Stimulated activated naive B cell treated with anti-CD40 and anti-IgM and Interleukin-4, amounts not matched to agents 10 μg/mL and 1 μg/mL and 100 μg/mL, for 72 hours (primary cell): ENCODE data around the gene FOXD4L6.
"Not testable (repeated sequence)": the region's sequence is repeated elsewhere in the genome, so short reads cannot be mapped to it uniquely, and the experiment has no call there.

Experiments
- ATAC-seq, 2 donors: fragments of 150-1000 bp; cut with Tn5 transposase; replicated peaks; 2 replicates each; pipeline ENCODE4 v1.10.0; 2021; ENCODE audit warnings: moderate library complexity in 1 of 2
- DNase-seq: peaks from one replicate; pipeline ENCODE4 v3.0.0; 2021
- H3K27ac Mint-ChIP-seq: one replicate; pipeline ENCODE4 v1.8.0; 2022; ENCODE audit warnings: mild to moderate bottlenecking, mixed read lengths
- H3K27me3 Mint-ChIP-seq, 2 donors: one replicate each; pipeline ENCODE4 v1.8.0; 2022; ENCODE audit warnings: mixed read lengths in 2 of 2
- H3K36me3 Mint-ChIP-seq, 2 donors: one replicate each; pipeline ENCODE4 v1.8.0; 2022; ENCODE audit warnings: mixed read lengths in 2 of 2, mild to moderate bottlenecking in 1 of 2
- H3K4me1 Mint-ChIP-seq, 2 donors: one replicate each; pipeline ENCODE4 v1.8.0; 2022; ENCODE audit warnings: mixed read lengths in 2 of 2, mild to moderate bottlenecking in 1 of 2
- H3K4me3 Mint-ChIP-seq, 2 donors: one replicate each; pipeline ENCODE4 v1.8.0; 2022; ENCODE audit warnings: mild to moderate bottlenecking in 2 of 2, mixed read lengths in 2 of 2, moderate library complexity in 1 of 2
- H3K9me3 Mint-ChIP-seq, 2 donors: one replicate each; pipeline ENCODE4 v1.8.0; 2022; ENCODE audit warnings: mixed read lengths in 2 of 2, mild to moderate bottlenecking in 1 of 2

Gene FOXD4L6

GRCh38 chr9:41110913-41111312 lies 17.6 kb downstream of the FOXD4L6 start:
- not testable (repeated sequence) for DNase-seq

GRCh38 chr9:41109253-41109652 lies 19.2 kb downstream of the FOXD4L6 start:
- H3K4me1 Mint-ChIP-seq, H3K27ac Mint-ChIP-seq, H3K36me3 Mint-ChIP-seq, H3K9me3 Mint-ChIP-seq, H3K4me3 Mint-ChIP-seq, DNase-seq: not testable (repeated sequence)
- peak; percentile 39 to 51 for ATAC-seq
- H3K27me3 Mint-ChIP-seq: peaks cover 4 to 12% of the 10 kb centered on the region in 2 donors

More at GRCh38 chr9:41110913-41111312, 17.6 kb downstream of the FOXD4L6 start:
- H3K9me3 Mint-ChIP-seq, ATAC-seq, H3K27ac Mint-ChIP-seq, H3K36me3 Mint-ChIP-seq, H3K4me3 Mint-ChIP-seq, H3K4me1 Mint-ChIP-seq: not testable (repeated sequence)
- H3K27me3 Mint-ChIP-seq: peaks cover 4 to 12% of the 10 kb centered on the region in 2 donors

- H3K27ac Mint-ChIP-seq, H3K27me3 Mint-ChIP-seq, H3K4me1 Mint-ChIP-seq, ATAC-seq, H3K36me3 Mint-ChIP-seq, H3K4me3 Mint-ChIP-seq, DNase-seq, H3K9me3 Mint-ChIP-seq: not testable (repeated sequence)
Observed at GRCh38 chr9:41108816-41109215, 19.7 kb downstream of the FOXD4L6 start.

- ATAC-seq, H3K9me3 Mint-ChIP-seq, H3K27me3 Mint-ChIP-seq, DNase-seq, H3K36me3 Mint-ChIP-seq, H3K27ac Mint-ChIP-seq, H3K4me3 Mint-ChIP-seq, H3K4me1 Mint-ChIP-seq: not testable (repeated sequence)
Observed at GRCh38 chr9:41106472-41107116, 21.9 kb downstream of the FOXD4L6 start.

DNA sequence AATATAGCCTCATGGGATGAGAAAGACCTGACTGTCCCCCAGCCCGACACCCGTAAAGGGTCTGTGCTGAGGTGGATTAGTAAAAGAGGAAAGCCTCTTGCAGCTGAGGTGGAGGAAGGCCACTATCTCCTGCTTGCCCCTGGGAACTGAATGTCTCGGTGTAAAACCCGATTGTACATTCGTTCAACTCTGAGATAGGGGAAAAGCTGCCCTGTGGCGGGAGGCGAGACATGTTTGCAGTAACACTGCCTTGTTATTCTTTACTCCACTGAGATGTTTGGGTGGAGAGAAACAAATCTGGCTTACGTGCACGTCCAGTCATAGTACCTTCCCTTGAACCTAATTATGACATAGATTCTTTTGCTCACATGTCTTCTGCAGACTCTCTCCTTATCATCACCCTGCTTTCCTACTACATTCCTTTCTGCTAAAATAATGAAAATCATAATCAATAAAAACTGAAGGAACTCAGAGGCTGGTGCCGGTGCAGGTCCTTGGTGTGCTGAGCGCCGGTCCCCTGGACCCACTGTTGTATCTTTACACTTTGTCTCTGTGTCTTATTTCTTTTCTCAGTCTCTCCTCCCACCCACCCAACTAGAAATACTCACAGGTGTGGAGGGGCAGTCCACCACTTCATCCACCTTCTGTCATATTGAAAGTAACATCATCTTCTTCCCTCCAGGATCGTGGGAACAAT lies 22.8 kb downstream of the FOXD4L6 start:
- not testable (repeated sequence) for ATAC-seq, H3K4me3 Mint-ChIP-seq, H3K4me1 Mint-ChIP-seq, H3K36me3 Mint-ChIP-seq, DNase-seq, H3K9me3 Mint-ChIP-seq, H3K27ac Mint-ChIP-seq, H3K27me3 Mint-ChIP-seq

DNA sequence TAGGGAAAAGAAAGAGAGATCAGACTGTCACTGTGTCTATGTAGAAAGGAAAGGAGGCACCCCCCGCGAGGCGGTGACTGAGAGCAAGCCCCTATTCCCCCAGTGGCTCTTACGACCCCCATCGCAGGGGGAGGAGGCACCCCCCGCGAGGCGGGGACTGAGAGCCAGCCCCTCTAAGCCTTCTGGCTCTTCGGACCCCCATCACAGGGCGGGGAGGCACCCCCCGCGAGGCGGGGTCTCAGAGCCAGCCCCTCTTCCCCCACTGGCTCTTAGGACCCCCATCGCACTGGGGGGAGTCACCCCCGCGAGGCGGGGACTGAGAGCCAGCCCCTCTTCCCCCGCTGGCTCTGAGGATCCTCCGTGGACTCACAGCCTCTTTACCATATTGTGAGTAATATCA lies 23.9 kb downstream of the FOXD4L6 start:
- not testable (repeated sequence) for H3K27me3 Mint-ChIP-seq, H3K27ac Mint-ChIP-seq, ATAC-seq

DNA sequence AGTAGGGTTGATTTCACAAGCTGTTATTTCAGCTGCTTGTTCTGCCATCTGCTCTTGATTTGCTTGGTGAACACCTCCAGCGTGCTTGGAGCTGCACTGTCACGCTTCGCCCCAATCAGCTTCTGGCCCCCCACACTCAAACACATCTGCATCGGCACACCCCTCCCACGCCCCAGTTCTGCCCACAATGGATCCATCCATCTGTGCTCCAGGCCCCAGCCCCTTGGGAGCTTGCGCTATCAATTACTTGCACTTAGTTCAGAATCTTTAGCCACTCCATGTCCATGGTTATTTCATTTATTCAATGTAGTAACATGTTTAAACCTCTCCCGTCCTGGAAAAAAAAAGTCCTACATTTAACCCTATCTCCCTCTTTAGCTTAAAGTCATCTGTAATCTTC lies 28.0 kb downstream of the FOXD4L6 start:
- not testable (repeated sequence) for H3K4me3 Mint-ChIP-seq, ATAC-seq, H3K27ac Mint-ChIP-seq, H3K9me3 Mint-ChIP-seq, H3K27me3 Mint-ChIP-seq, H3K36me3 Mint-ChIP-seq, H3K4me1 Mint-ChIP-seq, DNase-seq

More for the DNA sequence above, 23.9 kb downstream of the FOXD4L6 start:
- H3K36me3 Mint-ChIP-seq, H3K4me1 Mint-ChIP-seq, DNase-seq, H3K4me3 Mint-ChIP-seq, H3K9me3 Mint-ChIP-seq: not testable (repeated sequence)

DNA sequence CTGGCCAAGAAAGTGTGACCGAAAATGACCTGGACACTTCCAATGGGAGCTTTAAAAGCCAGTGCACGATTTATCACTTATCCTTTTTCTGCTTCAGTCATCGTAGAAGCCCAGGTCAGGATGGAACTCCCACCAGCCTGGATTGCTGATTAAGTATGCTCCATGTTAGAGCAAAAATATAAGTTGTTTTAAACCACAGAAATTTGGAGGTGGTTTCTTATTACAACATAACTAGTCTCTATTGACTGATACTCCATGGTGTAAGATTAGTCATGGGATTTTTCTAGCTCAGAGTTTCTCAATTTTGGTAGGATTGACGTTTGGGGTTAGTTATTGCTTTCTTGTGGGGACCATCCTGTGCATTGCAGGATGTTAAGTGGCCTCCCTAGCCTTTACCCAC lies 29.7 kb downstream of the FOXD4L6 start:
- not testable (repeated sequence) for H3K4me3 Mint-ChIP-seq, H3K36me3 Mint-ChIP-seq, ATAC-seq, DNase-seq, H3K27ac Mint-ChIP-seq, H3K9me3 Mint-ChIP-seq, H3K4me1 Mint-ChIP-seq
- H3K27me3 Mint-ChIP-seq: peaks cover 3 to 12% of the 10 kb centered on the region in 2 donors

GRCh38 chr9:41095060-41095459 lies 33.4 kb downstream of the FOXD4L6 start:
- not testable (repeated sequence) for ATAC-seq, H3K9me3 Mint-ChIP-seq

GRCh38 chr9:41094010-41094773 lies 34.3 kb downstream of the FOXD4L6 start:
- peaks cover 0 to 12% of the 10 kb centered on the region in 2 donors for H3K27me3 Mint-ChIP-seq

More at GRCh38 chr9:41095060-41095459, 33.4 kb downstream of the FOXD4L6 start:
- not testable (repeated sequence) for DNase-seq, H3K36me3 Mint-ChIP-seq, H3K4me1 Mint-ChIP-seq, H3K27ac Mint-ChIP-seq, H3K4me3 Mint-ChIP-seq
- peaks cover 0 to 12% of the 10 kb centered on the region in 2 donors for H3K27me3 Mint-ChIP-seq

DNA sequence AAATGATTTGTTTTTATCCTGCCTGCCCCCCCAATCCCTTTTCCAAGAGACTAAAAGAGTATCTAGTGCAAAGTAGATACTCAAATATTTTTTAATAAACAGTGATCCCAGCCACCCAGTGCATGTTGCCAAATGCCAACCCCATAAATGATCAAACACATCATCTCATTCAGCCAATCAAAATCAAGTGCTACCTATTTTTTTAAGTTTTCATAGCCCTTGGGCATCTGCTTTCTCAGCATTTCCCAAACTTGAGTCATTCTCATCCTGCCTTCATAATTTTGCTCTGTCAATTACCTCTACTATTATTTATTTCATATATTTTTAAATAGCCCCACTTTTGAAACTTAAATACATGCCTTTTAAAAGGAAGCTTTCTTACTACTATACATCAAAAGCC lies 37.6 kb downstream of the FOXD4L6 start:
- H3K27me3 Mint-ChIP-seq: peaks cover 13 to 27% of the 10 kb centered on the region in 2 donors
- not testable (repeated sequence) for H3K36me3 Mint-ChIP-seq, H3K4me3 Mint-ChIP-seq, H3K27ac Mint-ChIP-seq, H3K9me3 Mint-ChIP-seq, DNase-seq, ATAC-seq
- H3K4me1 Mint-ChIP-seq: peaks cover 6 to 10% of the 10 kb centered on the region in 2 donors

More at GRCh38 chr9:41094010-41094773, 34.3 kb downstream of the FOXD4L6 start:
- ATAC-seq, H3K27ac Mint-ChIP-seq, H3K4me1 Mint-ChIP-seq, H3K36me3 Mint-ChIP-seq, DNase-seq, H3K9me3 Mint-ChIP-seq, H3K4me3 Mint-ChIP-seq: not testable (repeated sequence)

DNA sequence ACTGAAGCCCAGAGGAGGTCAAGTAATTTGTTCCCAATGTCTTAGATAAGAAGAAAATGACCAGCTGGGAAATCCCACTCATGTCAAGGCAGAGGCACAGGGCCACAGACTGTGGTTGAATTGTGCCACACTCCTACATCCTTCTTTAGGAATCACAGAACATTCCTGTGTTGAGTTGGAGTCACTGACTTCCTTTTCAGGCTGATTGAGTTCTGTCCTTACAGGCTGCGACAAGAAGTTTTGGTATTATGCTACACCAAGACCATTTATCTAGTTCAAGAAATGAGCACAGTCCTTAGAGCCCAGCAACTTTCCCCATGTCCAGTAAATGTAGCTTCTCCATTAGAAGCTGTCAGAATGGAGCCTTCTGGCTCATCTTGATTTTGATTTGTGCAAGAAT lies 38.1 kb downstream of the FOXD4L6 start:
- H3K36me3 Mint-ChIP-seq, H3K9me3 Mint-ChIP-seq, H3K27ac Mint-ChIP-seq, DNase-seq, H3K4me3 Mint-ChIP-seq, ATAC-seq: not testable (repeated sequence)
- Mint-ChIP-seq H3K4me1 (peaks cover 6 to 11% of the 10 kb centered on the region in 2 donors), H3K27me3 (peaks cover 13 to 28% of the 10 kb centered on the region in 2 donors)

DNA sequence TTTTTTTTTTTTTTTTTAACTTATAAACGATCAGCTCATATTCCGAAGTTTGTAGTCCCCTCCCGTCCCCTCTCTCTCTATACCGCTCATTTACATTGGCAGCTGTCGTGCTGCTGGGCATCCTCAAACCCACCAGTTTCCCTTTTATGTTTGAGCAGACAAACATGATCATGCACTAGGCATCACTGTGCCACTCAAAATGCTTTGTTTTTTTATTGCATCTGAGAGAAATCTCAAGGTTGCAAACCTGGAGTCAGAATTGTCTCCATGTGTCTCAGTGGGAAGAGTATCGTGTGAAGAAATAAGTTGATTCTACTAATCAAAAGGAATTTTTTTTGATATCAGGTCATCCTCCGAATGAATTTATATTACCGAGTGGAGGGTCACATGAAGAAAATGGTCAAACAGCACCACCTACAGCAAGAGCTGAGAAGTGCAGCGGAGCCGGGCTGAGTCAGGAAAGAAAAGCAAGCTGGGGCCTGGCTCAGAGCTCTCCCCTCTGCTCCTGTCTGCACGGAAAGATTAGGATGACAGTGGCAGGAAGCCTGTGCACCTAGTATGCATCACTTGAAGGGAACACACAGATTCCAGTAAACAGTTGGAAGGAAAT lies 39.9 kb downstream of the FOXD4L6 start:
- ATAC-seq: peak; percentile 81 to 82
- H3K4me3 Mint-ChIP-seq, DNase-seq, H3K9me3 Mint-ChIP-seq, H3K36me3 Mint-ChIP-seq, H3K27ac Mint-ChIP-seq: not testable (repeated sequence)
- H3K27me3 Mint-ChIP-seq: peaks cover 13 to 22% of the 10 kb centered on the region in 2 donors
- H3K4me1 Mint-ChIP-seq: peaks cover 5 to 11% of the 10 kb centered on the region in 2 donors

DNA sequence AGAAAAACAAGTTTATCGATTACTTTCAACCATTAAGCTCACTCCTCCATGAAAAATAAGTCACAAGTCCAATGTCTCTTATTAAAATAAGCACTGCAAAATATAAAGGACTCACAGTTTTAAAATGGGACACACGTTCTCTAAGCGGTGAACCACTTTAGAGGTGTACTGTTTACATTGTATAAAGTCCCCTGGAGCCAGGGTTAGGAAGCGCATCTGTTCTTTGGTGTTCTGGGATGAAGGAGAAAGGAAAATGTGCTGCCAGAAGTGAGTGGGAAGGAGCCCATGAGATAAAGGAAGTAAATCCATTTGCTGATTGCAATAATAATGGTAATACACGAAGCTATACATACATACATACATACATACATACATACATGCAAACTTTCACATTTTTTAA lies 40.6 kb downstream of the FOXD4L6 start:
- H3K27me3 Mint-ChIP-seq: peaks cover 14 to 24% of the 10 kb centered on the region in 2 donors
- H3K27ac Mint-ChIP-seq: not testable (repeated sequence)

More for the DNA sequence above, 40.6 kb downstream of the FOXD4L6 start:
- H3K9me3 Mint-ChIP-seq, DNase-seq, H3K4me3 Mint-ChIP-seq, ATAC-seq, H3K36me3 Mint-ChIP-seq: not testable (repeated sequence)
- peaks cover 5 to 11% of the 10 kb centered on the region in 2 donors for H3K4me1 Mint-ChIP-seq
